Ovary (tissue), 3 donors: ENCODE results near the gene VAC14.

ENCODE experiments used
- EP300 ChIP-seq: sonication (generic); formaldehyde crosslinking; IDR thresholded peaks from one replicate; pipeline ENCODE4 v1.6.1; 2017; ENCODE audit warnings: antibody characterized with exemption
- POLR2A ChIP-seq: fragments of 450-650 bp; IDR thresholded peaks from one replicate; pipeline ENCODE4 v1.6.1; 2017; ENCODE audit warnings: antibody characterized with exemption, mild to moderate bottlenecking, moderate library complexity
- TF ChIP-seq, protein P1 (sequence below), 3 donors: fragments of 450-650 bp in 2 of 3; fragments of 200-600 bp in 1 of 3; IDR thresholded peaks; one replicate each; pipeline versions ENCODE4 v1.5.1 to v1.8.0; 2016 to 2022; ENCODE audit warnings: antibody characterized with exemption in 3 of 3, mild to moderate bottlenecking in 1 of 3
- donor health status: DM: no; HTN: no; CAD: no.

DNA sequence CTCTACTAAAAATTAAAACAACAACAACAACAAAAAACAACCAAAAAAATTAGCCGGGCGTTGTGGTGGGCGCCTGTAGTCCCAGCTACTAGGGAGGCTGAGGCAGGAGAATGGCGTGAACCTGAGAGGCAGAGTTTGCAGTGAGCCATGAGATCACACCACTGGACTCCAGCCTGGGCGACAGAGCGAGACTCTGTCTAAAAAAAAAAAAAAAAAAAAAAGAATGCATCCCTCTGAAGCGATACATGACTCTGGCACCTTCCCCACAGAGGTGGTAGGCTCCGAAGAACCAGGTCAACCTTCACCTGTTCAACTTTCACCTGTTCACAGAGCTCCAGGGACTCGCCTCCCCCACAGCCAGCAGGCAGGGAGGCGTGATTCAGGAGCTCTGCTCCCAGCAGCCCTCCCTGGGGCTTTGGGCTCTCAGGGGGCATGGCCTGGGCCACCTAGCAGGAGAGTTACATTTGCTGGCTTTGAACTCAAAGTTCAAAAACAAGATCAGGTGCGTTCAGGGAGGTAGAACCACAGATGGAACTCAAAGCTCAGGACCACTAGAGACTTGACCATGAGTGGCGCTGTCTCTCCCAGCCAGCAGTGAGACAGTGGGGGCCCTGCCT lies 5.6 kb downstream of the VAC14 start:
- TF ChIP-seq, protein P1, sequence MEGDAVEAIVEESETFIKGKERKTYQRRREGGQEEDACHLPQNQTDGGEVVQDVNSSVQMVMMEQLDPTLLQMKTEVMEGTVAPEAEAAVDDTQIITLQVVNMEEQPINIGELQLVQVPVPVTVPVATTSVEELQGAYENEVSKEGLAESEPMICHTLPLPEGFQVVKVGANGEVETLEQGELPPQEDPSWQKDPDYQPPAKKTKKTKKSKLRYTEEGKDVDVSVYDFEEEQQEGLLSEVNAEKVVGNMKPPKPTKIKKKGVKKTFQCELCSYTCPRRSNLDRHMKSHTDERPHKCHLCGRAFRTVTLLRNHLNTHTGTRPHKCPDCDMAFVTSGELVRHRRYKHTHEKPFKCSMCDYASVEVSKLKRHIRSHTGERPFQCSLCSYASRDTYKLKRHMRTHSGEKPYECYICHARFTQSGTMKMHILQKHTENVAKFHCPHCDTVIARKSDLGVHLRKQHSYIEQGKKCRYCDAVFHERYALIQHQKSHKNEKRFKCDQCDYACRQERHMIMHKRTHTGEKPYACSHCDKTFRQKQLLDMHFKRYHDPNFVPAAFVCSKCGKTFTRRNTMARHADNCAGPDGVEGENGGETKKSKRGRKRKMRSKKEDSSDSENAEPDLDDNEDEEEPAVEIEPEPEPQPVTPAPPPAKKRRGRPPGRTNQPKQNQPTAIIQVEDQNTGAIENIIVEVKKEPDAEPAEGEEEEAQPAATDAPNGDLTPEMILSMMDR (IDR thresholded peaks at IDR 0.05): no peak
- no peak for TF ChIP-seq POLR2A
- no peak for TF ChIP-seq EP300
